Stomach smooth muscle (tissue), 2 donors: ENCODE data around the gene GPC5.

Experiments
- H3K27ac ChIP-seq: one replicate; pipeline ENCODE4 v1.7.0; 2013; ENCODE audit warnings: mild to moderate bottlenecking, low read length, inconsistent platforms
- H3K27me3 ChIP-seq, 2 donors: one replicate each; pipeline ENCODE4 v1.7.0; 2013; ENCODE audit warnings: low read length in 2 of 2; ENCODE audit not compliant: insufficient read depth in 2 of 2, control insufficient read depth in 1 of 2
- H3K36me3 ChIP-seq, 2 donors: one replicate each; pipeline ENCODE4 v1.7.0; 2013; ENCODE audit warnings: low read length in 2 of 2; ENCODE audit not compliant: control insufficient read depth in 2 of 2, insufficient read depth in 2 of 2
- H3K4me1 ChIP-seq: one replicate; pipeline ENCODE4 v1.7.0; 2013; ENCODE audit warnings: low read length; ENCODE audit not compliant: control insufficient read depth, insufficient read depth
- H3K4me3 ChIP-seq, 2 donors: one replicate each; pipeline ENCODE4 v1.7.0; 2013; ENCODE audit warnings: low read length in 2 of 2
- H3K9ac ChIP-seq, 2 donors: one replicate each; pipeline ENCODE4 v1.7.0; 2013; ENCODE audit warnings: low read length in 2 of 2, mild to moderate bottlenecking in 1 of 2
- H3K9me3 ChIP-seq, 2 donors: one replicate each; pipeline ENCODE4 v1.7.0; 2013; ENCODE audit warnings: low read length in 2 of 2; ENCODE audit not compliant: control insufficient read depth in 2 of 2
- donor health status: healthy.
- donor health status: Pancreatic carcinoma.

The GPC5 gene

DNA sequence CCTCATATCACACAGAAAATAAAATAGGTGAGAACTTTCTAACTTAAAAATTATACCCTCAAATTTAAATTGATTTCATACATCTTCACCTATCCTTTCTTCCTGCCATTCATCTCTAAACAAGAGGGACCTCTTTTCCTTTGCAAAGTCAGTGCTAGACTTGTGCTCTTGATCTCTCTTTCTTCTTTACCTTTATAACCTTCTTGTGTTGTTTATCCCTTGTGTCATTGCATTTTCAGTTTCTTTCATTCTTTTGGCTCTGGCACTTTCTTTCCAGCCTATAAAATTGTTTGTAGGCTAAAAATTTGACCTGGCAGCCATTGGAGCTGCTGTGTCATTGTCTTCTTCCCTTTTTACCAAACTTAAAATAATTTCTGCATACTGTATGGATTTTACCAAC lies 190.1 kb downstream of the GPC5 start:
- H3K27ac ChIP-seq = no peak overlapping the region
- H3K27me3 ChIP-seq = no peaks in the 10 kb centered on the region
- H3K9me3 ChIP-seq = no peaks in the 10 kb centered on the region
- H3K4me3 ChIP-seq = no peak overlapping the region
- no peaks in the 10 kb centered on the region for H3K36me3 ChIP-seq
- H3K4me1 ChIP-seq = no peaks in the 10 kb centered on the region
- no peak overlapping the region for H3K9ac ChIP-seq

DNA sequence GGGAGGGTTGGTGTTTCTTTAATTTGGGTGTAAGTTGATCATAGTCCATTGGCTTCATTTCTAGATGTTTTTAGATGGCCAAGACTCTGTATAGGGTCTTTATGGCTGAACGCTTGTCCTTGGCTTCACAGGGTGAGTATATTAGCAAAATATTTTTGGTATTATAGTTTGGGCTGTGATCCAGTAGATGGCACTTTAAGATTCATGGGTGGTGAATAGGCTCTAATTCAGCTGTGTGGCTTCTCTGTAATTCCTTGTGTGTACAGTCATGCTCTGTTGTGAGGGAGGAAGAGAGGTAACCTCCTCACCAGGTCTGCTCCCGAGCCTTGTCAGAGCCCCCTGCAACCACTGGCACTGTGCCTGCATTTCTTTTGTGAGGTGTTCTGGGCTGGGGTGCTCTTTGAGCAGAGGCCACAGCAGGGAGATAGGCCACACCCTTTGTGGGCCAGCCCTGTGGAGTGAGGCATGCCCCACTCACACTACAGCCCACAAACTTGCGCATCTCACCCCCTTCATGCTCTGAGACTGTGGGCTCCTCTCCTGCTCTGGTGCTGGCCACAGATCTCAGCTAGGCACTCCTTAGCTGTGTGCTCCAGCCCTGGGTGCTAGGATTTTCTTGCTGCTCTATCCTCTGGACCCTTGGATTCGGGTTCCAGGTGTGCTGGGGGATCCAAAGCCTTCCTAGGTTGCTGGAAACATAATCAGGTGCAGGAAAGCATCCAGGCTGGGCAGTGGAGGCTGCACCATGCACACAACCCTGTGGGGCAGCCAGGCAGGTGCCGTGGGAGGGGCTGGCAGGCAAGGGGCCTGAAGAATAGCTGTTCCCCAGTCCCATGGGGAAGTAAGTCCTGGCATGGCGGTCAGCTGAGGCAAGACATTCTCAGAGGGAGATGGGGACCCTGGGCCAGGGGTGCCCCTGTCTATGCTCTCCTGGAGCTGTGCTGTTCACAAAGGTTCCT lies 193.9 kb downstream of the GPC5 start:
- H3K9ac ChIP-seq = no peak overlapping the region
- H3K36me3 ChIP-seq = no peaks in the 10 kb centered on the region
- no peaks in the 10 kb centered on the region for H3K27me3 ChIP-seq
- H3K4me3 ChIP-seq = no peak overlapping the region
- H3K4me1 ChIP-seq = no peaks in the 10 kb centered on the region
- H3K27ac ChIP-seq = no peak overlapping the region
- no peaks in the 10 kb centered on the region for H3K9me3 ChIP-seq

DNA sequence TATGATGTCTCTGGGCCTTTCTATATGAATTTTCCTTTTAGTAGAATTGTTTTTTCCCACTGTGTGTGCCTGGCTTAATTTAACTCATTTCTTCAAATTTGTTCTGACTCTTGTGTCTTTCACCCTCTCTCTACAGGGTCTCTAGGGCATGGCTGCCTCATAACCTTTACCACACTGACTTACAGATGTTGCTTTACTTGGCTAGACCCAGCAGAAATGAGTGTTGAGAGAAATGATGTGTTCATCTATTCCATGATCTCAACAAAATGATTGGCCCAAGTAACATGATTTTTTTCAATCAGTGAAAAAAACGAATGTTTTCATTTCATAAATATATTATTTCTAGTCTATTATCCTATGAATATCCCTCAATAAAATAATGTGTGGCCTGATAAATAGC lies 195.0 kb downstream of the GPC5 start:
- Histone ChIP-seq H3K4me3 (no peak overlapping the region), H3K9ac (no peak overlapping the region), H3K27me3 (no peaks in the 10 kb centered on the region)

DNA sequence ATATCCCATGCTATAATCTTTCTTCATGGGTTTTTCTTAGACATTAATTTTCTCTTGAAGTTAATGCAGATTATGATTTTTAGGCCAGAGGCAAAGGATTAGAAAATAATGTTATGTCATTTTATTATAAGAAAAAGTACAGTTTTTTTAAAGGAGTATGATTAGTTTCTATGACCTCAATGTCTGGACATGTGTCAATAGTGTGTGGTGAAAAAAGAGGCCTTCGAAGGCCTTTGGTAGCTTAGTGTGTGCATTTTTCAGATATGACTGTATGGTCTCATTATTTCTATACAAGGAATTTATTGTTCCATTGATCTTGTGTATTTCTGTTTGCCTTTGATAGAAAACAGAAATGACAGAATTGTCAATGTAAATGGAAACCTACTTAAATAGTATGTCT lies 195.6 kb downstream of the GPC5 start:
- no peaks in the 10 kb centered on the region for H3K36me3 ChIP-seq
- H3K9ac ChIP-seq = no peak overlapping the region
- H3K27ac ChIP-seq = no peak overlapping the region
- no peak overlapping the region for H3K4me3 ChIP-seq
- no peaks in the 10 kb centered on the region for H3K9me3 ChIP-seq
- H3K4me1 ChIP-seq = no peaks in the 10 kb centered on the region
- no peaks in the 10 kb centered on the region for H3K27me3 ChIP-seq

More for the DNA sequence above, 195.0 kb downstream of the GPC5 start:
- H3K27ac ChIP-seq = no peak overlapping the region
- no peaks in the 10 kb centered on the region for H3K4me1 ChIP-seq
- H3K9me3 ChIP-seq = no peaks in the 10 kb centered on the region
- H3K36me3 ChIP-seq = no peaks in the 10 kb centered on the region

DNA sequence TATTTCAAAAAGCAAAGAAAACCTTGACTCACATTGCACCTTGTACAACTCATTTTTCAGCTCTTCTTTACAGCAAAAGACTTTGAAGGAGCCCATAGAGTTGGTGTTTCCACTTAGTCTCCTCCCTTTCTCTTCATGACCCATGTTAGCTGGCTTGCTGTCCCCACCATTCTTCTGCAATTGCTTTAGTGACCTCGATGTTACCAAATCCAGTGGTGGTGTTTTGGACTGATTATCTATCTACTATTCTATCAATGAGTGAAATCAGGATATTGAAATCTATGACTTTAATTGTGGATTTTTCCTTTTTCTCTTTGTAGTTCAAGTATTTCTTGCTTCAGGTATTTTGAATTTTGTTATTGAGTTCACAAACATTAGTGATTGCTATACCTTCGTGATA lies 197.3 kb downstream of the GPC5 start:
- H3K36me3 ChIP-seq = no peaks in the 10 kb centered on the region
- H3K9ac ChIP-seq = no peak overlapping the region
- no peaks in the 10 kb centered on the region for H3K4me1 ChIP-seq
- no peak overlapping the region for H3K4me3 ChIP-seq
- no peaks in the 10 kb centered on the region for H3K27me3 ChIP-seq
- H3K27ac ChIP-seq = no peak overlapping the region
- H3K9me3 ChIP-seq = no peaks in the 10 kb centered on the region

DNA sequence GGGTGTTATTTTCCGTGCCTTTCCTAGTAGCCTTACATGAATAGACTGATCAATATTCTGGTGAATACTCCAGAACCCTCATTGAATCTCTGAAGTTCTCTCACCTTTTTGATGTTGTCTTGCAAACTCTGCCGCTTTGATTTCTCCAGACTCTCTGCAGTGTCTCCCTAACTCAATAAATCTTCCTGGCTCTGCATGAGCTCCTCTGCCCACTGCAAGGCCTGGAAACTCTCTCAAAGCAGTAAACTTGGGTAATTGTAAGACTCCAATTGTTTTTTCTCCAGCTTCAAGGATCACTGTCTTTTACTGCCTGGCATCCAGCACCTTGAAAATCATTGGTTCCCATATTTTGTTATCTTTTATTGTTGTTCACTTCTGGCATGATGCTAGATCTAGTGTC lies 198.4 kb downstream of the GPC5 start:
- Histone ChIP-seq H3K9me3 (no peaks in the 10 kb centered on the region), H3K4me3 (no peak overlapping the region), H3K4me1 (no peaks in the 10 kb centered on the region), H3K9ac (no peak overlapping the region), H3K27me3 (no peaks in the 10 kb centered on the region), H3K36me3 (no peaks in the 10 kb centered on the region), H3K27ac (no peak overlapping the region)

DNA sequence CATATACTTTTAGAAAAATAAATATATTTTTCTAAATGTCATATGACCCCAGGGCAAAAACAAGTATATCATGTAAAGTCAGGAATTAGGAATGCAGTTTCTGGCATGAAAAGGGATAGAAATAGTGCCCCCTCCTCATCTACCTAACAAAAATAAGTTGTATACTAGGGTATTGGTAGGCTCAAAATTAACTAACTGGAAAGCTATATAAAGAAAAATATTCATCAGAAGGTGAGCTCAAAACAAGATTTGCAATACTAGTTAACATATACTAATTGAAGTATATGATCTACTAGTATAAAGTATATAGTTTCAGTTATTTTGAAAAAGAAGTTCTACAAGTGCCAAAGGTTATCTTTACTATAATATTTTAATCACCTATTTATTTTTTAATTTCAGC lies 200.2 kb downstream of the GPC5 start:
- Histone ChIP-seq H3K36me3 (no peaks in the 10 kb centered on the region), H3K4me1 (no peaks in the 10 kb centered on the region)

DNA sequence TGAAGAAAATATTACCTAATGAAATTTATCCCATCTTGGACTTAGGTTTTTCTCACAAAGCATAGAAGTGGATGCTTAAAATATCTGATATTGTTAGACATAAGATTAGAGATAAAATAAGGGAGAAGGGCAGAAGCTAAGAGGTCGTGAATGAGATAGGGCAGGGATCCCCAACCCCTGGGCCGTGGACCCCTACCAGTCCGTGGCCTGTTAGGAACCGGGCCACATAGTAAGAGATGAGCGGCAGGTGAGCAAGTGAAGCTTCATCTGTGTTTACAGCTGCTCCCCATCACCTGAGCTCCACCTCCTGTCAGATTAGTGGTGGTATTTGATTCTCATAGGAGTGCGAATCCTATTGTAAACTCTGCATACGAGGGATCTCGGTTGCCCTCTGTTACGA lies 202.9 kb downstream of the GPC5 start:
- H3K4me3 ChIP-seq = no peak overlapping the region
- no peak overlapping the region for H3K27ac ChIP-seq
- H3K4me1 ChIP-seq = no peaks in the 10 kb centered on the region
- no peaks in the 10 kb centered on the region for H3K36me3 ChIP-seq
- no peak overlapping the region for H3K9ac ChIP-seq
- no peaks in the 10 kb centered on the region for H3K9me3 ChIP-seq
- no peaks in the 10 kb centered on the region for H3K27me3 ChIP-seq

More for the DNA sequence above, 200.2 kb downstream of the GPC5 start:
- Histone ChIP-seq H3K4me3 (no peak overlapping the region), H3K27ac (no peak overlapping the region), H3K27me3 (no peaks in the 10 kb centered on the region), H3K9me3 (no peaks in the 10 kb centered on the region), H3K9ac (no peak overlapping the region)

DNA sequence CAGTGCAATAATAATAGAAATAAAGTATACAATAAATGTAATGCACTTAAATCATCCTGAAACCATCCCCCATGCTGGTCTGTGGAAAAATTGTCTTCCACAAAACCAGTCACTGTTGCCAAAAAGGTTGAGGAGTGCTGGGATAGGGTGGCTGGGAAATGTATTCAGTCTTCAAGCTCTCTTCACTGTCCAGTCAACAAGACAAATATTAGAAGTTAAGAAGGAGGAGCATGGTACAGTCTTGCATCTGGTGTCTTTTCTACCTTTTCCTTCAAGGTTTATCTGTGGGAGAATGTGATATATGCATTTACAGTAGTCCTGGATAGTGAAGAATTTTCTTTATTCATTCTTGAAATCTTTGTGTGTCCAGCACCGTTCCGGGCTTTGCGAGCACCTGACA lies 203.4 kb downstream of the GPC5 start:
- H3K4me1 ChIP-seq = no peaks in the 10 kb centered on the region

DNA sequence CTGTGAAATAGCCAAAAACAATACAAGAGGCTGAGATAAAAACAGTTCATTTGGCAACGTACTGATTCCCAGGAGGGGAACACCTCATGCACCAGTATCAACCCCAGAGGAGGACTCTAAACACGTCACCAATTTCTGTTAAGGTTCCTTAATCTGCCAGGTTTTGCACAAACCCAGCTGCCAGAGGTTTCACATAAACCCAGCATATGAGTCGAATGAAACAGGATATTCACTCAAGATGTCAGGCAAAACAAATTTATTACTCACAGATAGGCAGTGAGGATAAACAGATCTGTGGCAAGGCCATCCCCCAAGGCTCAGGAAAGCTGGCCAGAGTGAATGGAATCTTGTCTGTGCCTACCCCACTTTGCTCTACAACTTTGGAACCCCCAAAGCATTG lies 210.9 kb downstream of the GPC5 start:
- no peaks in the 10 kb centered on the region for H3K9me3 ChIP-seq
- H3K36me3 ChIP-seq = no peaks in the 10 kb centered on the region
- no peaks in the 10 kb centered on the region for H3K27me3 ChIP-seq
- no peak overlapping the region for H3K4me3 ChIP-seq
- no peaks in the 10 kb centered on the region for H3K4me1 ChIP-seq
- H3K27ac ChIP-seq = no peak overlapping the region
- H3K9ac ChIP-seq = no peak overlapping the region

More for the DNA sequence above, 203.4 kb downstream of the GPC5 start:
- Histone ChIP-seq H3K27me3 (no peaks in the 10 kb centered on the region), H3K9ac (no peak overlapping the region), H3K4me3 (no peak overlapping the region), H3K9me3 (no peaks in the 10 kb centered on the region), H3K36me3 (no peaks in the 10 kb centered on the region), H3K27ac (no peak overlapping the region)

DNA sequence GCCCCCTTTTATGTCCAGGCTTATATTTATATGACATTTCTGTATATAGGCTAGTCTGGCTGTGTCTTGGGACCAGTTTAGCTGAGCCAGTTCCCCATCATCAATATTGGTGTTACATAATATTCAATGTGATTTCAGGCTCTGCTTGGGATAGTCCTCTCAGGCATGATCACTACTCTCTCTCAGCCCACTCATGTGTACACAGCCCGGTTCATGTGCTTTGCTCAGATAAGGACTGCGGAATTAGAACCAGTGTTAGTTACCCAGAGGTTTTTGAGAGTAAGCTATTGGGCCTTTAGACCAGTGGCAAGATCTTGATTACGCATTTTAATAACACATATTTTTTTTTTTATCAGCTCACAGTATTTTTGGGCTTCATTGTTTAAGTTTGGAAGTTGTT lies 219.9 kb downstream of the GPC5 start:
- H3K27ac ChIP-seq = no peak overlapping the region
- no peak overlapping the region for H3K4me3 ChIP-seq
- no peaks in the 10 kb centered on the region for H3K36me3 ChIP-seq
- no peaks in the 10 kb centered on the region for H3K27me3 ChIP-seq
- no peak overlapping the region for H3K9ac ChIP-seq
- no peaks in the 10 kb centered on the region for H3K9me3 ChIP-seq
- no peaks in the 10 kb centered on the region for H3K4me1 ChIP-seq
